Prostate gland (tissue), 2 donors: ENCODE data around the gene PLCB4. TPM values are rescaled to one million over a fixed set of nuclear protein-coding genes. Genes with fewer than 3 reads are reported as not detected.

Experiments
- DNase-seq: peaks from one replicate; pipeline ENCODE4 v3.0.0-alpha.2; 2019; ENCODE audit warnings: low spot score
- H3K27ac ChIP-seq, 2 donors: fragments of 200-600 bp; sonication (generic); 2 replicates each; pipeline ENCODE4 v1.5.1; 2017 to 2019
- H3K27me3 ChIP-seq: fragments of 200-600 bp; sonication (generic); replicated peaks from 2 replicates; pipeline ENCODE4 v1.5.1; 2019; ENCODE audit not compliant: insufficient read depth
- H3K36me3 ChIP-seq, 2 donors: fragments of 200-600 bp; sonication (generic); 1 replicate in 1 of 2; 2 replicates in 1 of 2; pipeline versions ENCODE4 v1.5.1 to v1.8.1; 2017 to 2019
- H3K4me1 ChIP-seq: fragments of 200-600 bp; sonication (generic); replicated peaks from 2 replicates; pipeline ENCODE4 v1.5.1; 2019
- H3K4me3 ChIP-seq, 2 donors: fragments of 200-600 bp; sonication (generic); 2 replicates each; pipeline ENCODE4 v1.5.1; 2017 to 2019
- H3K9me3 ChIP-seq: fragments of 200-600 bp; sonication (generic); 2 replicates; pipeline ENCODE4 v1.5.1; 2017
- CTCF ChIP-seq, 4 experiments: fragments of 200-600 bp in 2 of 4; fragments of 450-650 bp in 2 of 4; sonication (generic) in 2 of 4; IDR thresholded peaks; 1 replicate in 3 of 4; 2 replicates in 1 of 4; pipeline ENCODE4 v1.5.1; 2016 to 2019; ENCODE audit warnings: antibody characterized with exemption in 4 of 4, mild to moderate bottlenecking in 2 of 4, moderate library complexity in 2 of 4
- POLR2A ChIP-seq: fragments of 450-650 bp; IDR thresholded peaks from one replicate; pipeline ENCODE4 v1.6.1; 2016; ENCODE audit warnings: antibody characterized with exemption, mild to moderate bottlenecking
- POLR2AphosphoS5 ChIP-seq: sonication (generic); formaldehyde crosslinking; IDR thresholded peaks from one replicate; pipeline ENCODE4 v1.6.1; 2017; ENCODE audit warnings: antibody characterized with exemption
- WGBS: methylation state at CpG from one replicate; pipeline ENCODE4 v1.1.5; 2018; 5-methylcytosine and 5-hydroxymethylcytosine counted together
- intact Hi-C: fragments of 100-400 bp; cut with DNase I; formaldehyde crosslinking; loops from one replicate; pipeline ENCODE4 v1.14.2; 2022
- total RNA-seq, 2 donors: library from RNA; depleted of rRNA; stranded (reverse); fragments of >200 nt; gene quantifications; one replicate each; pipeline ENCODE4 v1.1.0, GENCODE V29; 2016

Gene PLCB4
- total RNA-seq, 2 donors from 2014 or later, result 9.1 to 11.6 TPM

DNA sequence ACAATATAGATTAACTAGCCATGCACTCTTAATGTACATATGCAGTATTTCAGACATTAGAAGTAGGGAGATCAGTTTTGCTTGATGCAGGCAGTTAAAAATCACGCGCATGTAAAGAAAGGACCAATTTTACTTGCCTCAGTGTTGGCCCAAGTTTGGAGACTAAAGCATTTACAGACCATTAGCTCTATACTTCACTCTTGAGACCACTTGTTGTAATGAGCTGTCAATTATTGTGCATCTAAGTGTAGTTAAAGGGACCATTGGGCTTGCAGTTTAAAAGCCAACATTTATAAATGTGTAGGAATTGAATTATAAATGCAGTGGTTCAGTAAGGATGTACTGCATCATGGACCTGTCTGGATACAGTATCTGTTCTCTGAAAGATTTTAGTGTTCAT, 53.7 kb downstream of the PLCB4 start:
- no peaks in the 10 kb centered on the region for H3K4me1 ChIP-seq
- H3K4me3 ChIP-seq, result no peak overlapping the region
- H3K36me3 ChIP-seq, result no peaks in the 10 kb centered on the region
- TF ChIP-seq POLR2A, result no peak
- TF ChIP-seq POLR2AphosphoS5, result no peak
- TF ChIP-seq CTCF (IDR thresholded peaks at IDR 0.05), result no peak
- 99% methylated on average over 2 of the region's 2 CpGs for WGBS
- intact Hi-C loops, result no loop called here
- no peak overlapping the region for H3K27ac ChIP-seq
- no peaks in the 10 kb centered on the region for H3K9me3 ChIP-seq
- DNase-seq, result no peak
- H3K27me3 ChIP-seq, result no peaks in the 10 kb centered on the region

DNA sequence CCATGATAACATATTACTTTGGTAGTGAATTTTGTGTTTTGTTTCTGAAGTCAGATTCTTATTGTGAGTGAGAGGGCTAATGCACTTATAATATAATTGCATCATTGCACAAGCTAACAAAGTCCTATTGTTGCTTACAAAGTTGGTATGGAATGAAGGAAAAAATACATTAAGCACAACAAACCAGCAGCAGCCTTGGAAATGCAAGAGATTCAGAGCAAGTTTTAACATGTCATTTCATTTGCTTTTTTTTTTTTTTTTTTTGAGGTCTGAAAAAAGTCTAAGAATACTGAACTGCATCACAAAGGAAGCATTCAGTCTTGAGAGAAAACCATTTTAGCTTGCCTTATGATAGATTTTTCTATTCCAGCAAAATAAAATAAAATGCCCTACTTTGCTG, 57.6 kb downstream of the PLCB4 start:
- TF ChIP-seq CTCF (IDR thresholded peaks at IDR 0.05), result no peak
- no peak for TF ChIP-seq POLR2A
- TF ChIP-seq POLR2AphosphoS5, result no peak
- no peaks in the 10 kb centered on the region for H3K36me3 ChIP-seq
- no peaks in the 10 kb centered on the region for H3K27me3 ChIP-seq
- DNase-seq, result no peak
- no peaks in the 10 kb centered on the region for H3K4me1 ChIP-seq
- H3K4me3 ChIP-seq, result no peak overlapping the region
- H3K27ac ChIP-seq, result no peak overlapping the region
- intact Hi-C loops, result no loop called here
- no peaks in the 10 kb centered on the region for H3K9me3 ChIP-seq

GRCh38 chr20:9128568-9128967, 59.7 kb downstream of the PLCB4 start:
- H3K27me3 ChIP-seq, result no peaks in the 10 kb centered on the region
- H3K4me1 ChIP-seq, result no peaks in the 10 kb centered on the region
- DNase-seq, result no peak
- no peaks in the 10 kb centered on the region for H3K36me3 ChIP-seq
- 94% methylated on average over 3 of the region's 3 CpGs for WGBS
- H3K27ac ChIP-seq, result no peak overlapping the region
- no peaks in the 10 kb centered on the region for H3K9me3 ChIP-seq
- TF ChIP-seq POLR2A (no peak), POLR2AphosphoS5 (no peak), CTCF (IDR thresholded peaks at IDR 0.05) (no peak)
- H3K4me3 ChIP-seq, result no peak overlapping the region
- intact Hi-C loops, result no loop called here

DNA sequence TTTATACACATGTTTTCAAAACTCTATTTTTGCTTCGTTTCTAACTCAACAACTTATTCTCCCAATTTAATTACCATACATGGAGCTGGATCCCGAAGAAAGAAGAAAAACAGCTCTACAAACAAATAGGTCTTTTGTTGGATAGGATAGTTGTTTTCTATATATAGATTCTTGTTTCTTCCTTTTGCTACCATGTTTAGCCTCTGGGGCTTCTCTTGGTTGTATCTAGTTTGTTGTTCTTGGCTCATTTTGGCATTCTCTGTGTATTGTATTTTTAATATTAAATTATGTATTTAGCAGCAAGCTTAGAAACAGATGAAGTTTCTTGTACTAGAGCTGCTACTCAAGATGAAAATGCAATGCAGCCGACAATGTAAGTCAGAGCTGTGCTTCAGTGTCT, 60.9 kb downstream of the PLCB4 start:
- H3K36me3 ChIP-seq, result no peaks in the 10 kb centered on the region
- no peak overlapping the region for H3K27ac ChIP-seq
- H3K27me3 ChIP-seq, result no peaks in the 10 kb centered on the region
- H3K4me3 ChIP-seq, result no peak overlapping the region
- intact Hi-C loops, result no loop called here
- no peak for DNase-seq
- WGBS, result 43% methylated on average over 3 of the region's 3 CpGs
- TF ChIP-seq CTCF (IDR thresholded peaks at IDR 0.05) (no peak), POLR2A (no peak), POLR2AphosphoS5 (no peak)
- no peaks in the 10 kb centered on the region for H3K9me3 ChIP-seq
- H3K4me1 ChIP-seq, result no peaks in the 10 kb centered on the region

- H3K27me3 ChIP-seq, result no peaks in the 10 kb centered on the region
- 0% methylated on average over 1 of the region's 1 CpG for WGBS
- no peak overlapping the region for H3K27ac ChIP-seq
- no peaks in the 10 kb centered on the region for H3K36me3 ChIP-seq
- DNase-seq, result no peak
- no peaks in the 10 kb centered on the region for H3K4me1 ChIP-seq
- H3K9me3 ChIP-seq, result no peaks in the 10 kb centered on the region
- H3K4me3 ChIP-seq, result no peak overlapping the region
- intact Hi-C loops, result no loop called here
- TF ChIP-seq POLR2AphosphoS5 (no peak), CTCF (IDR thresholded peaks at IDR 0.05) (no peak), POLR2A (no peak)
Measured at GRCh38 chr20:9130521-9130920, 61.6 kb downstream of the PLCB4 start.
